Ramos (cell line): ENCODE measurements around the gene SYT7.

Source experiments
- in situ Hi-C: fragments of 300-500 bp; cut with MboI; formaldehyde crosslinking; loops from one replicate; pipeline ENCODE4 v1.14.3; 2022; ENCODE audit warnings: low sequenced_read_pairs; ENCODE audit not compliant: unreplicated experiment

SYT7 gene

GRCh38 chr11:61609000-61609979 is 28.4 kb upstream of the SYT7 start:
- in situ Hi-C loops: no loop called here

- in situ Hi-C loops: no loop called here
Measured at GRCh38 chr11:61607920-61608599, 27.2 kb upstream of the SYT7 start.

GRCh38 chr11:61607426-61607825 is 26.6 kb upstream of the SYT7 start:
- in situ Hi-C loops: no loop called here

- in situ Hi-C loops: no loop called here
Measured at GRCh38 chr11:61603667-61604066, 22.8 kb upstream of the SYT7 start.

- in situ Hi-C loops: no loop called here
Measured at GRCh38 chr11:61602775-61603569, 22.1 kb upstream of the SYT7 start.

- in situ Hi-C loops: no loop called here
Measured at GRCh38 chr11:61601512-61601911, 20.6 kb upstream of the SYT7 start.

GRCh38 chr11:61599968-61600710 is 19.3 kb upstream of the SYT7 start:
- in situ Hi-C loops: no loop called here

- in situ Hi-C loops: no loop called here
Measured at GRCh38 chr11:61598886-61599868, 18.3 kb upstream of the SYT7 start.

GRCh38 chr11:61598374-61598773 is 17.5 kb upstream of the SYT7 start:
- in situ Hi-C loops: no loop called here

GRCh38 chr11:61596990-61597389 is 16.1 kb upstream of the SYT7 start:
- in situ Hi-C loops: no loop called here

- in situ Hi-C loops: no loop called here
Measured at GRCh38 chr11:61596542-61596941, 15.7 kb upstream of the SYT7 start.

GRCh38 chr11:61594907-61595257 is 14.0 kb upstream of the SYT7 start:
- in situ Hi-C loops: no loop called here

GRCh38 chr11:61593151-61593550 is 12.3 kb upstream of the SYT7 start:
- in situ Hi-C loops: no loop called here

GRCh38 chr11:61592176-61592575 is 11.3 kb upstream of the SYT7 start:
- in situ Hi-C loops: no loop called here

GRCh38 chr11:61589961-61590360 is 9.1 kb upstream of the SYT7 start:
- in situ Hi-C loops: no loop called here

- in situ Hi-C loops: no loop called here
Measured at GRCh38 chr11:61588728-61589191, 7.9 kb upstream of the SYT7 start.

- in situ Hi-C loops: no loop called here
Measured at GRCh38 chr11:61587951-61588727, 7.3 kb upstream of the SYT7 start.

GRCh38 chr11:61587541-61587941 is 6.7 kb upstream of the SYT7 start:
- in situ Hi-C loops: no loop called here
